Mesendoderm (in vitro differentiated cells): ENCODE measurements around the gene MAMSTR.
"Not testable (repeated sequence)": the region's sequence is repeated elsewhere in the genome, so short reads cannot be mapped to it uniquely, and the experiment has no call there.

Experiments used
- DNase-seq: peaks from one replicate; pipeline ENCODE4 v3.0.0; 2013
- H2AK5ac ChIP-seq: 2 replicates; pipeline ENCODE4 v1.6.1; 2013; ENCODE audit warnings: low read length, inconsistent platforms
- H2BK120ac ChIP-seq: 2 replicates; pipeline ENCODE4 v1.6.1; 2013; ENCODE audit warnings: low read depth, mild to moderate bottlenecking, low read length, moderate library complexity, mixed read lengths
- H2BK15ac ChIP-seq: replicated peaks from 2 replicates; pipeline ENCODE4 v1.6.1; 2013; ENCODE audit warnings: low read depth, mild to moderate bottlenecking, moderate library complexity
- H2BK5ac ChIP-seq: 2 replicates; pipeline ENCODE4 v1.6.1; 2013; ENCODE audit warnings: low read length, inconsistent platforms
- H3K18ac ChIP-seq: 2 replicates; pipeline ENCODE4 v1.6.1; 2013; ENCODE audit warnings: mild to moderate bottlenecking, low read length, mixed read lengths
- H3K23ac ChIP-seq: one replicate; pipeline ENCODE4 v1.6.1; 2013; ENCODE audit warnings: low read length
- H3K27ac ChIP-seq: 2 replicates; pipeline ENCODE4 v1.5.1; 2013; ENCODE audit warnings: low read depth, mild to moderate bottlenecking, inconsistent platforms, low read length, moderate library complexity
- H3K27me3 ChIP-seq: 2 replicates; pipeline ENCODE4 v1.6.1; 2013; ENCODE audit warnings: low read length, control low read depth, mild to moderate bottlenecking, inconsistent platforms; ENCODE audit not compliant: insufficient read depth, poor library complexity
- H3K36me3 ChIP-seq: 2 replicates; pipeline ENCODE4 v1.6.1; 2013; ENCODE audit warnings: low read length, inconsistent platforms; ENCODE audit not compliant: control insufficient read depth, insufficient read depth
- H3K4ac ChIP-seq: one replicate; pipeline ENCODE4 v1.6.1; 2013; ENCODE audit warnings: low read depth, mild to moderate bottlenecking, low read length, moderate library complexity
- H3K4me1 ChIP-seq: 2 replicates; pipeline ENCODE4 v1.6.1; 2013; ENCODE audit warnings: low read depth, low read length, inconsistent platforms; ENCODE audit not compliant: control insufficient read depth
- H3K4me2 ChIP-seq: 2 replicates; pipeline ENCODE4 v1.6.1; 2013; ENCODE audit warnings: low read length
- H3K4me3 ChIP-seq: 2 replicates; pipeline ENCODE4 v1.5.1; 2013; ENCODE audit warnings: mild to moderate bottlenecking, low read length
- H3K56ac ChIP-seq: one replicate; pipeline ENCODE4 v1.6.1; 2013; ENCODE audit warnings: low read length
- H3K79me1 ChIP-seq: 2 replicates; pipeline ENCODE4 v1.6.1; 2013; ENCODE audit warnings: low read length, inconsistent platforms
- H3K79me2 ChIP-seq: 2 replicates; pipeline ENCODE4 v1.6.1; 2013; ENCODE audit warnings: mild to moderate bottlenecking, low read length; ENCODE audit not compliant: control insufficient read depth, insufficient read depth
- H3K9ac ChIP-seq: 2 replicates; pipeline ENCODE4 v1.6.1; 2013; ENCODE audit warnings: low read length, inconsistent platforms
- H4K5ac ChIP-seq: one replicate; pipeline ENCODE4 v1.6.1; 2013; ENCODE audit warnings: low read length
- H4K8ac ChIP-seq: one replicate; pipeline ENCODE4 v1.6.1; 2013; ENCODE audit warnings: low read depth, mild to moderate bottlenecking, control low read depth, low read length, moderate library complexity
- WGBS: extraction: QIAGEN DNeasy Blood & Tissue Kit; methylation state at CpG from one replicate; pipeline ENCODE4 v1.1.7; 2013; ENCODE audit warnings: low lambda C conversion rate, missing lambda C conversion rate; ENCODE audit not compliant: insufficient coverage; ENCODE audit errors: extremely low coverage; 5-methylcytosine and 5-hydroxymethylcytosine counted together

The MAMSTR gene

GRCh38 chr19:48686637-48687036 lies 32.9 kb downstream of the MAMSTR start:
- H2BK5ac ChIP-seq, H3K4me2 ChIP-seq, H3K23ac ChIP-seq, H3K56ac ChIP-seq, H2BK120ac ChIP-seq, DNase-seq, H3K79me1 ChIP-seq, H3K18ac ChIP-seq, H2AK5ac ChIP-seq, H4K8ac ChIP-seq, H3K36me3 ChIP-seq, H3K27me3 ChIP-seq, H4K5ac ChIP-seq, H3K4me1 ChIP-seq, H3K27ac ChIP-seq, H2BK15ac ChIP-seq, H3K9ac ChIP-seq, H3K4ac ChIP-seq, H3K4me3 ChIP-seq, H3K79me2 ChIP-seq: not testable (repeated sequence)
- WGBS, result no CpG with 5 or more reads among the region's 7 CpGs

GRCh38 chr19:48686088-48686487 lies 33.4 kb downstream of the MAMSTR start:
- no peak overlapping the region for H3K18ac ChIP-seq
- no peak overlapping the region for H4K8ac ChIP-seq
- no peak overlapping the region for H3K27ac ChIP-seq
- no peaks in the 10 kb centered on the region for H3K36me3 ChIP-seq
- no peaks in the 10 kb centered on the region for H3K79me1 ChIP-seq
- H2BK5ac ChIP-seq, result no peak overlapping the region
- no peak overlapping the region for H3K9ac ChIP-seq
- no CpG with 5 or more reads among the region's 3 CpGs for WGBS
- no peak overlapping the region for H3K4me2 ChIP-seq
- no peak overlapping the region for H2BK15ac ChIP-seq
- H2AK5ac ChIP-seq, result no peak overlapping the region
- H2BK120ac ChIP-seq, result no peak overlapping the region
- H3K4me1 ChIP-seq, result no peaks in the 10 kb centered on the region
- H3K56ac ChIP-seq, result no peak overlapping the region
- no peak overlapping the region for H3K23ac ChIP-seq
- no peak overlapping the region for H4K5ac ChIP-seq
- no peak overlapping the region for H3K4me3 ChIP-seq
- no peak for DNase-seq
- no peak overlapping the region for H3K4ac ChIP-seq
- no peaks in the 10 kb centered on the region for H3K27me3 ChIP-seq
- H3K79me2 ChIP-seq, result no peaks in the 10 kb centered on the region

- no peak overlapping the region for H3K4ac ChIP-seq
- no peaks in the 10 kb centered on the region for H3K27me3 ChIP-seq
- no peak overlapping the region for H3K23ac ChIP-seq
- no CpG with 5 or more reads among the region's 9 CpGs for WGBS
- no peak overlapping the region for H3K27ac ChIP-seq
- no peak overlapping the region for H4K5ac ChIP-seq
- no peak overlapping the region for H3K4me2 ChIP-seq
- no peak overlapping the region for H2BK120ac ChIP-seq
- no peaks in the 10 kb centered on the region for H3K36me3 ChIP-seq
- no peak overlapping the region for H4K8ac ChIP-seq
- H3K18ac ChIP-seq, result no peak overlapping the region
- H3K56ac ChIP-seq, result peak overlapping the region; percentile 15
- H2BK5ac ChIP-seq, result no peak overlapping the region
- no peak for DNase-seq
- H3K79me2 ChIP-seq, result no peaks in the 10 kb centered on the region
- no peak overlapping the region for H3K4me3 ChIP-seq
- no peaks in the 10 kb centered on the region for H3K79me1 ChIP-seq
- no peak overlapping the region for H3K9ac ChIP-seq
- H2AK5ac ChIP-seq, result no peak overlapping the region
- H2BK15ac ChIP-seq, result no peak overlapping the region
- no peaks in the 10 kb centered on the region for H3K4me1 ChIP-seq
Measured at GRCh38 chr19:48685583-48685982, 33.9 kb downstream of the MAMSTR start.

- Histone ChIP-seq H3K4me1 (no peaks in the 10 kb centered on the region), H2BK120ac (no peak overlapping the region), H4K8ac (no peak overlapping the region), H3K9ac (no peak overlapping the region), H3K4me3 (no peak overlapping the region), H3K18ac (no peak overlapping the region), H2BK5ac (no peak overlapping the region), H3K4ac (no peak overlapping the region), H4K5ac (no peak overlapping the region), H3K79me2 (no peaks in the 10 kb centered on the region), H3K36me3 (no peaks in the 10 kb centered on the region), H3K4me2 (no peak overlapping the region), H3K79me1 (no peaks in the 10 kb centered on the region), H3K23ac (no peak overlapping the region), H3K56ac (no peak overlapping the region), H2AK5ac (no peak overlapping the region), H2BK15ac (no peak overlapping the region), H3K27ac (no peak overlapping the region), H3K27me3 (no peaks in the 10 kb centered on the region)
- DNase-seq, result no peak
- no CpG with 5 or more reads among the region's 11 CpGs for WGBS
Measured at GRCh38 chr19:48683349-48683748, 36.2 kb downstream of the MAMSTR start.

- Histone ChIP-seq H3K9ac (no peak overlapping the region), H3K27ac (no peak overlapping the region), H3K79me1 (no peaks in the 10 kb centered on the region), H2AK5ac (no peak overlapping the region), H3K18ac (no peak overlapping the region), H3K27me3 (no peaks in the 10 kb centered on the region), H2BK15ac (no peak overlapping the region), H2BK5ac (no peak overlapping the region), H4K5ac (no peak overlapping the region), H3K4ac (no peak overlapping the region), H3K4me1 (no peaks in the 10 kb centered on the region), H3K23ac (no peak overlapping the region), H2BK120ac (no peak overlapping the region), H3K4me3 (no peak overlapping the region), H3K4me2 (no peak overlapping the region), H3K56ac (peak overlapping the region; percentile 1), H4K8ac (no peak overlapping the region), H3K36me3 (no peaks in the 10 kb centered on the region), H3K79me2 (no peaks in the 10 kb centered on the region)
- no CpG with 5 or more reads among the region's 7 CpGs for WGBS
- DNase-seq, result no peak
Measured at GRCh38 chr19:48681127-48681470, 38.4 kb downstream of the MAMSTR start.

DNA sequence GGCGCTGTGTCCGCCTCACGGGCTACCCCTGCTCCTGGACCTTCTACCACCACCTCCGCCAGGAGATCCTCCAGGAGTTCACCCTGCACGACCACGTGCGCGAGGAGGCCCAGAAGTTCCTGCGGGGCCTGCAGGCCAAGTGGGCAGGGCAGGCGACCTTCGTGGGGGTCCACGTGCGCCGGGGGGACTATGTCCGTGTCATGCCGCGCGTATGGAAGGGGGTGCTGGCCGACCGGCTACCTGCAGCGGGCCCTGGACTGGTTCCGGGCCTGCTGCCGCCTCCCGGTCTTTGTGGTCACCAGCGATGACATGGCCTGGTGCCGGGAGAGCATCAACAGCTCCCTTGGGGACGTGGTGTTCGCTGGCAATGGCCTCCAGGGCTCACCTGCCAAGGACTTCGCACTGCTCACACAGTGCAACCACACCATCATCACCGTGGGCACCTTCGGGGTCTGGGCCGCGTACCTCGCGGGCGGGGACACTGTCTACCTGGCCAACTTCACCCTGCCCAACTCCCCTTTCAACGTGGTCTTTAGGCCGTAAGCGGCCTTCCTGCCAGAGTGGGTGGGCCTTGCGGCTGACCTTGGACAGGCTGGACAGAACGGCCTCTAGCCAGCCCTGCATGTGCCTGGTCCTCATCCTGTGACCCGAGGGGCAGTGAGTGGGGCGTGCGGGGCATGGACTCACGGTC lies 38.9 kb downstream of the MAMSTR start:
- Histone ChIP-seq H3K27ac (no peak overlapping the region), H3K4me3 (no peak overlapping the region), H4K5ac (no peak overlapping the region), H3K79me2 (no peaks in the 10 kb centered on the region), H2BK5ac (no peak overlapping the region), H2BK120ac (no peak overlapping the region), H3K36me3 (no peaks in the 10 kb centered on the region), H3K4ac (no peak overlapping the region), H3K23ac (no peak overlapping the region), H3K79me1 (no peaks in the 10 kb centered on the region), H3K56ac (no peak overlapping the region), H3K18ac (no peak overlapping the region), H3K4me2 (no peak overlapping the region), H3K9ac (no peak overlapping the region), H4K8ac (no peak overlapping the region), H2BK15ac (no peak overlapping the region), H2AK5ac (no peak overlapping the region), H3K4me1 (no peaks in the 10 kb centered on the region), H3K27me3 (no peaks in the 10 kb centered on the region)
- DNase-seq, result no peak
- no CpG with 5 or more reads among the region's 45 CpGs for WGBS
